H9 (cell line): ENCODE data around the gene NACAD. TPM values are rescaled to one million over a fixed set of nuclear protein-coding genes. Genes with fewer than 3 reads are reported as not detected.

Source experiments
- DNase-seq: peaks from one replicate; pipeline ENCODE4 v3.0.0-alpha.2; 2017
- H2AFZ ChIP-seq: one replicate; pipeline ENCODE4 v1.6.1; 2013; ENCODE audit warnings: mild to moderate bottlenecking, low read length, control low read depth, moderate library complexity
- H2AK5ac ChIP-seq: 2 replicates; pipeline ENCODE4 v1.6.1; 2013; ENCODE audit warnings: low read length, control low read depth, mixed read lengths; ENCODE audit not compliant: insufficient read length
- H2BK120ac ChIP-seq: one replicate; pipeline ENCODE4 v1.6.1; 2013; ENCODE audit warnings: low read depth, mild to moderate bottlenecking, low read length, control low read depth, inconsistent platforms; ENCODE audit not compliant: poor library complexity, severe bottlenecking
- H2BK12ac ChIP-seq: 2 replicates; pipeline ENCODE4 v1.6.1; 2013; ENCODE audit warnings: low read length, control low read depth, mixed read lengths, low read depth; ENCODE audit not compliant: insufficient read length
- H2BK15ac ChIP-seq: 2 replicates; pipeline ENCODE4 v1.6.1; 2013; ENCODE audit warnings: low read depth, low read length, control low read depth
- H2BK20ac ChIP-seq: one replicate; pipeline ENCODE4 v1.6.1; 2013; ENCODE audit warnings: low read depth, mild to moderate bottlenecking, low read length, control low read depth, inconsistent platforms; ENCODE audit not compliant: poor library complexity, severe bottlenecking
- H2BK5ac ChIP-seq: 2 replicates; pipeline ENCODE4 v1.6.1; 2013; ENCODE audit warnings: low read length, control low read depth, mixed read lengths; ENCODE audit not compliant: insufficient read length
- H3K14ac ChIP-seq: 2 replicates; pipeline ENCODE4 v1.6.1; 2013; ENCODE audit warnings: low read length, control low read depth; ENCODE audit not compliant: insufficient read depth
- H3K18ac ChIP-seq: 2 replicates; pipeline ENCODE4 v1.6.1; 2013; ENCODE audit warnings: low read depth, mild to moderate bottlenecking, mixed read lengths, low read length, control low read depth; ENCODE audit not compliant: insufficient read length
- H3K23ac ChIP-seq: 2 replicates; pipeline ENCODE4 v1.6.1; 2013; ENCODE audit warnings: low read length, control low read depth, mixed read lengths, low read depth; ENCODE audit not compliant: insufficient read length
- H3K23me2 ChIP-seq: 2 replicates; pipeline ENCODE4 v1.6.1; 2013; ENCODE audit warnings: low read depth, mild to moderate bottlenecking, mixed read lengths, low read length, control low read depth; ENCODE audit not compliant: insufficient read length, poor library complexity, severe bottlenecking
- H3K27ac ChIP-seq: 2 replicates; pipeline ENCODE4 v1.5.1; 2013; ENCODE audit warnings: low read length, control low read depth, mixed read lengths, low read depth; ENCODE audit not compliant: insufficient read length
- H3K27me3 ChIP-seq: 2 replicates; pipeline ENCODE4 v1.6.1; 2013; ENCODE audit warnings: low read length, control low read depth, inconsistent platforms; ENCODE audit not compliant: insufficient read depth
- H3K4ac ChIP-seq: 2 replicates; pipeline ENCODE4 v1.6.1; 2013; ENCODE audit warnings: low read depth, mild to moderate bottlenecking, control low read depth, inconsistent platforms, low read length, moderate library complexity
- H3K4me1 ChIP-seq: 2 replicates; pipeline ENCODE4 v1.6.1; 2013; ENCODE audit warnings: low read length, control low read depth, inconsistent platforms; ENCODE audit not compliant: insufficient read depth
- H3K4me2 ChIP-seq: 2 replicates; pipeline ENCODE4 v1.6.1; 2013; ENCODE audit warnings: low read length, control low read depth, mixed read lengths; ENCODE audit not compliant: insufficient read length, insufficient read depth
- H3K56ac ChIP-seq: 2 replicates; pipeline ENCODE4 v1.6.1; 2013; ENCODE audit warnings: low read depth, mild to moderate bottlenecking, mixed read lengths, low read length, control low read depth; ENCODE audit not compliant: insufficient read length
- H3K79me1 ChIP-seq: 2 replicates; pipeline ENCODE4 v1.6.1; 2013; ENCODE audit warnings: low read depth, mild to moderate bottlenecking, moderate library complexity, low read length, control low read depth, inconsistent platforms; ENCODE audit not compliant: insufficient read depth, poor library complexity, severe bottlenecking
- H3K79me2 ChIP-seq: 2 replicates; pipeline ENCODE4 v1.6.1; 2013; ENCODE audit warnings: low read length, control low read depth, inconsistent platforms; ENCODE audit not compliant: insufficient read depth
- H3K9ac ChIP-seq: 2 replicates; pipeline ENCODE4 v1.6.1; 2013; ENCODE audit warnings: low read length, control low read depth, mixed read lengths; ENCODE audit not compliant: insufficient read length; ENCODE audit errors: extremely low read depth
- H3K9me3 ChIP-seq: one replicate; pipeline ENCODE4 v1.6.1; 2013; ENCODE audit warnings: low read depth, low read length, inconsistent platforms; ENCODE audit not compliant: control insufficient read depth
- H3T11ph ChIP-seq: one replicate; pipeline ENCODE4 v1.6.1; 2013; ENCODE audit warnings: mild to moderate bottlenecking, low read length, control low read depth, inconsistent platforms
- H4K20me1 ChIP-seq: one replicate; pipeline ENCODE4 v1.6.1; 2013; ENCODE audit not compliant: control insufficient read depth, insufficient read length, insufficient read depth
- H4K5ac ChIP-seq: 2 replicates; pipeline ENCODE4 v1.6.1; 2013; ENCODE audit warnings: low read depth, mild to moderate bottlenecking, mixed read lengths, low read length, control low read depth; ENCODE audit not compliant: insufficient read length
- H4K8ac ChIP-seq: replicated peaks from 2 replicates; pipeline ENCODE4 v1.6.1; 2013; ENCODE audit warnings: low read length, control low read depth, mixed read lengths, low read depth; ENCODE audit not compliant: insufficient read length
- H4K91ac ChIP-seq: 2 replicates; pipeline ENCODE4 v1.6.1; 2013; ENCODE audit warnings: low read depth, mild to moderate bottlenecking, moderate library complexity, mixed read lengths, low read length, control low read depth; ENCODE audit not compliant: insufficient read length
- H3K27ac Mint-ChIP-seq, 3 experiments: 2 replicates in 2 of 3; 3 replicates in 1 of 3; pipeline ENCODE4 v1.8.0; 2020 to 2021; ENCODE audit warnings: mixed read lengths in 3 of 3, mild to moderate bottlenecking in 1 of 3, moderate library complexity in 1 of 3
- H3K27me3 Mint-ChIP-seq: 2 replicates; pipeline ENCODE4 v1.8.0; 2021; ENCODE audit warnings: low read depth, mild to moderate bottlenecking, moderate library complexity, mixed read lengths
- H3K36me3 Mint-ChIP-seq, 3 experiments: 2 replicates in 2 of 3; 3 replicates in 1 of 3; pipeline ENCODE4 v1.8.0; 2020 to 2021; ENCODE audit warnings: low read depth in 3 of 3, mixed read lengths in 3 of 3; ENCODE audit not compliant: insufficient read depth in 1 of 3
- H3K4me1 Mint-ChIP-seq, 2 experiments: 2 replicates each; pipeline ENCODE4 v1.8.0; 2020; ENCODE audit warnings: mixed read lengths in 2 of 2
- H3K4me3 Mint-ChIP-seq, 2 experiments: 2 replicates in 1 of 2; 3 replicates in 1 of 2; pipeline ENCODE4 v1.8.0; 2020 to 2021; ENCODE audit warnings: mild to moderate bottlenecking in 2 of 2, mixed read lengths in 2 of 2, moderate library complexity in 1 of 2
- H3K9me3 Mint-ChIP-seq, 2 experiments: 2 replicates in 1 of 2; 3 replicates in 1 of 2; pipeline ENCODE4 v1.8.0; 2020; ENCODE audit warnings: mild to moderate bottlenecking in 2 of 2, mixed read lengths in 2 of 2, moderate library complexity in 1 of 2
- WGBS: extraction: QIAGEN DNeasy Blood & Tissue Kit; methylation state at CpG from one replicate; pipeline ENCODE4 v1.1.7; 2013; ENCODE audit warnings: missing lambda C conversion rate, low lambda C conversion rate, mixed read lengths; ENCODE audit not compliant: insufficient read length; ENCODE audit errors: extremely low coverage; 5-methylcytosine and 5-hydroxymethylcytosine counted together
- total RNA-seq: library from RNA; stranded (reverse); gene quantifications from 2 replicates; pipeline ENCODE4 v1.2.1, GENCODE V29; 2021
- TF ChIP-seq, protein P1 (sequence below): fragments of 200-600 bp; sonication (generic); conservative IDR thresholded peaks from 3 replicates; pipeline ENCODE4 v1.8.0; 2021; ENCODE audit warnings: antibody characterized with exemption, mild to moderate bottlenecking

NACAD gene
- total RNA-seq, 1 experiment from 2014 or later, result 8.0 TPM

DNA sequence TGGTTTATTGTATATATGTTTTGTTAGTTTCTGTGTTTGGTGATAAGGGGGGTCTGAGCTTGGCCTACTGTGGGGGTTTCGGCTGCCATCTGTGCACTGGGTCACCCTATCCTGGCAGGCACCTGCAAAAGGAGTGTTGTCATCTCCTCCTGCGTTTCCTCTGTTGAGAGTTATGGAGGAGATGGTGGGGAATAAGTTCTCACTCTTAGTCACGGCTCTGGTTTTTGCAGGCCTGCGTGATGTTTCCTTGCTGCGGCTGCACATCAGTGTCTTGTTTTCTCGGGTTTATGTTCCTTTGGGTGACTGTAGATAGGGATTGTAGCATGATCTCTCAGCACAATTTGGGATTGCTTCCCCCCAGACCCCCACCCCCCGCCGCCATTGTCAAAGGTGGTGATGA lies 52.0 kb downstream of the NACAD start:
- Mint-ChIP-seq H3K4me1 (peaks cover 35% of the 10 kb centered on the region in 2 experiments), H3K9me3 (no peaks in the 10 kb centered on the region), H3K36me3 (peaks cover 8 to 30% (median 28%) of the 10 kb centered on the region in 3 experiments; a peak in 5 of 7 replicates), H3K27ac (peak overlapping the region in 2 of 3 experiments; percentile 63 to 81; a peak in 3 of 7 replicates), H3K4me3 (no peak overlapping the region), H3K27me3 (no peaks in the 10 kb centered on the region)
- Histone ChIP-seq H3K18ac (no peak overlapping the region), H3T11ph (no peak overlapping the region), H4K91ac (no peak overlapping the region), H3K27ac (no peak overlapping the region), H4K8ac (no peak overlapping the region), H2AFZ (no peak overlapping the region), H2BK120ac (no peak overlapping the region), H3K9ac (no peak overlapping the region), H2BK15ac (no peak overlapping the region), H2BK12ac (no peak overlapping the region), H3K56ac (no peak overlapping the region), H4K5ac (no peak overlapping the region), H2BK5ac (no peak overlapping the region), H3K4me2 (no peak overlapping the region), H3K9me3 (no peaks in the 10 kb centered on the region), H4K20me1 (no peaks in the 10 kb centered on the region), H2AK5ac (no peak overlapping the region), H3K23ac (no peak overlapping the region), H2BK20ac (no peak overlapping the region), H3K4me1 (no peaks in the 10 kb centered on the region), H3K79me1 (no peaks in the 10 kb centered on the region), H3K4ac (no peak overlapping the region), H3K14ac (no peak overlapping the region), H3K79me2 (no peaks in the 10 kb centered on the region), H3K23me2 (no peaks in the 10 kb centered on the region), H3K27me3 (no peaks in the 10 kb centered on the region)
- WGBS, result no CpG with 5 or more reads among the region's 8 CpGs
- TF ChIP-seq, protein P1, sequence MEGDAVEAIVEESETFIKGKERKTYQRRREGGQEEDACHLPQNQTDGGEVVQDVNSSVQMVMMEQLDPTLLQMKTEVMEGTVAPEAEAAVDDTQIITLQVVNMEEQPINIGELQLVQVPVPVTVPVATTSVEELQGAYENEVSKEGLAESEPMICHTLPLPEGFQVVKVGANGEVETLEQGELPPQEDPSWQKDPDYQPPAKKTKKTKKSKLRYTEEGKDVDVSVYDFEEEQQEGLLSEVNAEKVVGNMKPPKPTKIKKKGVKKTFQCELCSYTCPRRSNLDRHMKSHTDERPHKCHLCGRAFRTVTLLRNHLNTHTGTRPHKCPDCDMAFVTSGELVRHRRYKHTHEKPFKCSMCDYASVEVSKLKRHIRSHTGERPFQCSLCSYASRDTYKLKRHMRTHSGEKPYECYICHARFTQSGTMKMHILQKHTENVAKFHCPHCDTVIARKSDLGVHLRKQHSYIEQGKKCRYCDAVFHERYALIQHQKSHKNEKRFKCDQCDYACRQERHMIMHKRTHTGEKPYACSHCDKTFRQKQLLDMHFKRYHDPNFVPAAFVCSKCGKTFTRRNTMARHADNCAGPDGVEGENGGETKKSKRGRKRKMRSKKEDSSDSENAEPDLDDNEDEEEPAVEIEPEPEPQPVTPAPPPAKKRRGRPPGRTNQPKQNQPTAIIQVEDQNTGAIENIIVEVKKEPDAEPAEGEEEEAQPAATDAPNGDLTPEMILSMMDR, result no peak
- DNase-seq, result no peak
